SH-SY5Y (cell line): Measurements from ENCODE around the gene MITF.

Experiments used
- GATA2 ChIP-seq: IDR thresholded peaks from 2 replicates; pipeline ENCODE4 v1.6.1; 2011; ENCODE audit warnings: mild to moderate bottlenecking, low read depth, low read length
- GATA3 ChIP-seq: IDR thresholded peaks from 2 replicates; pipeline ENCODE4 v1.6.1; 2011; ENCODE audit warnings: low read depth, mild to moderate bottlenecking, low read length, moderate library complexity

DNA sequence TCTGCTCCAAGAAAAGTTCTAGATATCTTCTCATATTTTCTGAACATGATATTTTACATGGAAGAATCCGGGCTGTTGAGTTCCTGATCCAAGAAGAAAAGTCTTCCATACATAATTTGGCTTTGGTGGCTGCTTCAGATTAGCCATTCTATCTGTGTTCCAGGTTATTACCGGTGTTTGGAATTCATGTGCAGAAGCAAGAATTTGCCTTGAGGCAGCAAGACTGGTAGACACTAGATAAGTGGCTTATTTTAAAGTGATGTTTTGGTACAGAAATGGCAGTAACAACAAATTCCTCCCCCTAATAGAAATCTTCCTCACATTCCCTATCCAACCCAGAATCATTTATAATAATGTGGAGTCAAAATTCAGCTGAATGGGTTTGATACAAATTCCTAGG lies 29.2 kb downstream of the MITF start:
- TF ChIP-seq GATA3: no peak
- no peak for TF ChIP-seq GATA2
